PC-3 (cell line): ENCODE data around the gene PSMD1. TPM values are rescaled to one million over a fixed set of nuclear protein-coding genes. Genes with fewer than 3 reads are reported as not detected.

Source experiments
- ATAC-seq: fragments of 200-7000 bp; cut with Tn5 transposase; 2 replicates; pipeline ENCODE4 v1.9.1; 2020; ENCODE audit warnings: mild to moderate bottlenecking, moderate library complexity
- BruUV-seq: library from RNA; stranded (reverse); fragments of 400-500 nt; replicated peaks from 2 replicates; lab custom pipeline; 2021; lab: Mats Ljungman, UMichigan
- CTCF ChIA-PET: fragments of 300-600 bp; sonication (Branson Sonifier 250); formaldehyde crosslinking; loops from one replicate; lab custom pipeline; 2022; ENCODE audit warnings: antibody characterized with exemption; lab: Charles Lee
- POLR2A ChIA-PET: fragments of 300-600 bp; sonication (Branson Sonifier 250); formaldehyde crosslinking; loops from one replicate; lab custom pipeline; 2022; ENCODE audit warnings: antibody characterized with exemption; ENCODE audit not compliant: unreplicated experiment; lab: Charles Lee
- DNase-seq: peaks from one replicate; pipeline ENCODE4 v3.0.0-alpha.2; 2015
- H2AFZ ChIP-seq: fragments of 300-600 bp; sonication (generic); 2 replicates; pipeline ENCODE4 v1.6.0; 2016; ENCODE audit warnings: antibody characterized with exemption, low read length
- H3F3A ChIP-seq: fragments of 300-600 bp; sonication (generic); one replicate; pipeline ENCODE4 v1.6.0; 2017; ENCODE audit warnings: antibody characterized with exemption, low read length, control low read depth, mild to moderate bottlenecking; ENCODE audit not compliant: unreplicated experiment
- H3K27ac ChIP-seq: fragments of 300-600 bp; sonication (generic); 2 replicates; pipeline ENCODE4 v1.5.1; 2016; ENCODE audit warnings: mild to moderate bottlenecking, low read length
- H3K27me3 ChIP-seq: fragments of 300-600 bp; sonication (generic); 2 replicates; pipeline ENCODE4 v1.6.1; 2016; ENCODE audit warnings: low read length, mixed read lengths
- H3K36me3 ChIP-seq: fragments of 300-600 bp; sonication (generic); 2 replicates; pipeline ENCODE4 v1.6.1; 2016; ENCODE audit warnings: low read depth, mixed run types, low read length, mixed read lengths
- H3K4me1 ChIP-seq: fragments of 300-600 bp; sonication (generic); 2 replicates; pipeline ENCODE4 v1.5.1; 2016; ENCODE audit warnings: low read length; ENCODE audit not compliant: insufficient read depth
- H3K4me2 ChIP-seq: fragments of 300-600 bp; sonication (generic); 2 replicates; pipeline ENCODE4 v1.6.0; 2016; ENCODE audit warnings: low read length
- H3K4me3 ChIP-seq: fragments of 300-600 bp; sonication (generic); 2 replicates; pipeline ENCODE4 v1.5.1; 2016; ENCODE audit warnings: mild to moderate bottlenecking, low read length, mixed read lengths
- H3K79me2 ChIP-seq: fragments of 300-600 bp; sonication (generic); 2 replicates; pipeline ENCODE4 v1.6.1; 2017; ENCODE audit warnings: low read length, mixed read lengths
- H3K9ac ChIP-seq: fragments of 300-600 bp; sonication (generic); 2 replicates; pipeline ENCODE4 v1.6.0; 2016; ENCODE audit warnings: mild to moderate bottlenecking, low read length
- H3K9me2 ChIP-seq: fragments of 300-600 bp; sonication (generic); replicated peaks from 2 replicates; pipeline ENCODE4 v1.6.1; 2016; ENCODE audit warnings: mixed run types, low read length, mixed read lengths
- H3K9me3 ChIP-seq: fragments of 300-600 bp; sonication (generic); 2 replicates; pipeline ENCODE4 v1.6.1; 2016; ENCODE audit warnings: low read length, mixed read lengths
- H4K20me1 ChIP-seq: fragments of 300-600 bp; sonication (generic); 2 replicates; pipeline ENCODE4 v1.6.1; 2016; ENCODE audit warnings: low read length, mixed read lengths
- EZH2 ChIP-seq: fragments of 300-600 bp; sonication (generic); IDR thresholded peaks from one replicate; pipeline ENCODE4 v1.6.1; 2017; ENCODE audit warnings: antibody characterized with exemption, mild to moderate bottlenecking, low read length; ENCODE audit not compliant: unreplicated experiment
- EZH2phosphoT487 ChIP-seq: fragments of 300-600 bp; sonication (generic); IDR thresholded peaks from 2 replicates; pipeline ENCODE4 v1.6.1; 2018; ENCODE audit warnings: mild to moderate bottlenecking, antibody characterized with exemption, low read length, borderline replicate concordance
- intact Hi-C: fragments of 100-400 bp; cut with micrococcal nuclease; formaldehyde crosslinking; loops from 2 replicates; pipeline ENCODE4 v1.9.0; 2023
- total RNA-seq: library from RNA; depleted of rRNA; stranded (reverse); fragments of >200 nt; gene quantifications from 2 replicates; pipeline ENCODE4 v1.2.3, GENCODE V29; 2014
- TF ChIP-seq, protein P1 (sequence below): fragments of 300-600 bp; sonication (generic); conservative IDR thresholded peaks from 2 replicates; pipeline ENCODE4 v1.5.1; 2017; ENCODE audit warnings: antibody characterized with exemption, low read depth, mild to moderate bottlenecking, low read length

The PSMD1 gene
- total RNA-seq, 1 experiment from 2014 or later: 154 TPM

DNA sequence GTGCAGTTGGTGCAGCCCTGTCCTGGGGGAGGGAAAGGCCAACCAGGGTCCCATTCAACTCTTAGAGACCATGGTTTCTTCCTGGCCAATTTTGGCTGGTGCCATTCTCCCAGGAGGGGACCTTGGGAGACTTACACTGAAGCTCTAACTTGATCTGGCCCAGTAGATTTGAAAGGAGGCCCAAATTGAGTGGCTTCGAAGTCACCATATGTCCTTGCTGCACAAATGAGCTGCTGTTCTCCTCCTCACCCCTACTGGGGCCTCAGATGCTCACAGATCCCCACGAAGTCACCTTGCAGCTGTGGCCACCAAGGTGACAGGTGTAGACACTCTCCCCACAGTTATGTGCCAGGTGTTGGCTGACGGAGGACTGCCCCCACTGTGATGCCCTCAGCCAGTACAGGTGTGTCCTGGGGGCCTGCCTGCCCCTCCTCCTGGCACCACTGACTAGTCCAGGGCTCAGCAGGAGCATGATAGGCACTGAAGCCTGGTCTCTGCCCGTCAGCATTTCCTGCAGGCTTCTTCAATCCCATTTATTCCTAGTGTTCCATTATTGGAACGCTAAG lies 24.0 kb upstream of the PSMD1 start:
- ATAC-seq (no peak), DNase-seq (no peak)
- Histone ChIP-seq H3K9me3 (no peaks in the 10 kb centered on the region), H3K9ac (no peak overlapping the region), H3K27me3 (peaks cover 13% of the 10 kb centered on the region), H2AFZ (no peak overlapping the region), H3K9me2 (no peaks in the 10 kb centered on the region), H3K27ac (no peak overlapping the region), H3K36me3 (no peaks in the 10 kb centered on the region), H3F3A (no peaks in the 10 kb centered on the region), H3K79me2 (no peaks in the 10 kb centered on the region), H3K4me1 (no peaks in the 10 kb centered on the region), H4K20me1 (no peaks in the 10 kb centered on the region), H3K4me2 (no peak overlapping the region), H3K4me3 (no peak overlapping the region)
- TF ChIP-seq, protein P1, sequence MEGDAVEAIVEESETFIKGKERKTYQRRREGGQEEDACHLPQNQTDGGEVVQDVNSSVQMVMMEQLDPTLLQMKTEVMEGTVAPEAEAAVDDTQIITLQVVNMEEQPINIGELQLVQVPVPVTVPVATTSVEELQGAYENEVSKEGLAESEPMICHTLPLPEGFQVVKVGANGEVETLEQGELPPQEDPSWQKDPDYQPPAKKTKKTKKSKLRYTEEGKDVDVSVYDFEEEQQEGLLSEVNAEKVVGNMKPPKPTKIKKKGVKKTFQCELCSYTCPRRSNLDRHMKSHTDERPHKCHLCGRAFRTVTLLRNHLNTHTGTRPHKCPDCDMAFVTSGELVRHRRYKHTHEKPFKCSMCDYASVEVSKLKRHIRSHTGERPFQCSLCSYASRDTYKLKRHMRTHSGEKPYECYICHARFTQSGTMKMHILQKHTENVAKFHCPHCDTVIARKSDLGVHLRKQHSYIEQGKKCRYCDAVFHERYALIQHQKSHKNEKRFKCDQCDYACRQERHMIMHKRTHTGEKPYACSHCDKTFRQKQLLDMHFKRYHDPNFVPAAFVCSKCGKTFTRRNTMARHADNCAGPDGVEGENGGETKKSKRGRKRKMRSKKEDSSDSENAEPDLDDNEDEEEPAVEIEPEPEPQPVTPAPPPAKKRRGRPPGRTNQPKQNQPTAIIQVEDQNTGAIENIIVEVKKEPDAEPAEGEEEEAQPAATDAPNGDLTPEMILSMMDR: no peak
- TF ChIP-seq EZH2phosphoT487: no peak
- TF ChIP-seq EZH2: no peak
- no TSS peak for BruUV-seq
- CTCF ChIA-PET: no interaction called here
- intact Hi-C loops: no loop called here
- POLR2A ChIA-PET: interaction anchor here (0.6 kb wide), 1 partner anchor 343 kb away, joined by 3 read pairs; no protein-coding TSS in a partner anchor

DNA sequence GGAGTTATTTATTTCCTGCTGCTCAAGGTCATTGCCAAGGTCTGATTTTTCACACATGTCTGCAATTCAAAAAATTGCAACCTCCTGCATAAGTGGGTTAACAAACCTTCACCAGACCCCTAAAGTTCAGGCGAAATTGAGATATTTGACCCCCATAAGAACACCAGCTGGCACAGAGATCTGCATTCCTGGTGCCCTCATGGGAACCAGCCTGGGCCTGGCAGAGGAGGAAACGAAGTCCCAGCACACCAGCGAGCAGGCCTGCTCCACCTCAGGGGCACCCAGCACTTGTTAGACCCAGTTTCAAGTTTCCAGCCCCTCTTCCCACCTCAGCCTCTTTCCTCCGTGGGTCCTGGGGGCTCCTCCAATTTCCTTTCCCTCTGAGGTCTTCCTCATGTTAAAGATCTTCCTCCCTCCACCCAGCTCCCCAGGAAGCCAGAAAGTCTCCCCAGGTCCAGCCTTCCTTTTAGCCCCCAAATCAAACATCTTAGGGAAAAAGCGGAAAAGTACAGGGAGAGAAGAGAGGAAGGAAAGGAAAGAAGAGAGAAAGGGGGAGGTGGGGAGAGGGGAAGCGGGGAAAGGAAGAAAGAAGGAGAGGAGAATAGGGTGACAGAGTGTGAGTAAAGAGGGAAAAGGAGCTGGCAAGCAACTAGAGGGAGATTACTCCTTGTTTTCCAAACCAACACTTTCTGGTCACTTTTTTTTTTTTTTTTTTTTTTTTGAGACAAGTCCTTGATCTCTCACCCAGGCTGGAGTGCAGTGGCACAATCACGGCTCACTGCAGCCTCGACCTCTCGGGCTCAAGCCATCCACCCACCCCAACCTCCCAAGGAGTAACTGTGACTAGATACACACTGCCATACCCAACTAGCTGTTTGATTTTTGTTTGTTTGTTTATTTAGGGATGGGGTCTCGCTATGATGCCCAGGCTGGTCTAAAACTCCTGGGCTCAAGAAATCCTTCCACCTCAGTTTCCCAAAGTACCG lies 23.2 kb upstream of the PSMD1 start:
- Histone ChIP-seq H3K79me2 (no peaks in the 10 kb centered on the region), H3K27ac (no peak overlapping the region), H3K9ac (no peak overlapping the region), H3K4me3 (no peak overlapping the region), H3K36me3 (no peaks in the 10 kb centered on the region), H2AFZ (no peak overlapping the region), H3K4me2 (no peak overlapping the region), H3F3A (no peaks in the 10 kb centered on the region), H4K20me1 (no peaks in the 10 kb centered on the region), H3K9me3 (no peaks in the 10 kb centered on the region), H3K9me2 (no peaks in the 10 kb centered on the region), H3K27me3 (peaks cover 16% of the 10 kb centered on the region), H3K4me1 (no peaks in the 10 kb centered on the region)
- BruUV-seq: no TSS peak
- ChIA-PET CTCF (no interaction called here), POLR2A (no interaction called here)
- TF ChIP-seq EZH2phosphoT487 (no peak), EZH2 (no peak)
- TF ChIP-seq, protein P1: no peak
- ATAC-seq: no peak
- intact Hi-C loops: no loop called here
- DNase-seq: no peak
